Osteoblast (primary cell): ENCODE results near the gene CALN1. TPM values are rescaled to one million over a fixed set of nuclear protein-coding genes. Genes with fewer than 3 reads are reported as not detected.

Source experiments
- DNase-seq: peaks from one replicate; pipeline ENCODE4 v3.0.0; 2011; ENCODE audit warnings: low spot score, mixed read lengths; ENCODE audit not compliant: insufficient read length; ENCODE audit errors: missing footprints
- H2AFZ ChIP-seq: 2 replicates; pipeline ENCODE4 v1.6.0; 2011; ENCODE audit warnings: mild to moderate bottlenecking, low read length
- H3K27ac ChIP-seq: 2 replicates; pipeline ENCODE4 v1.5.1; 2011; ENCODE audit warnings: mild to moderate bottlenecking, low read depth, low read length, moderate library complexity
- H3K27me3 ChIP-seq: 2 replicates; pipeline ENCODE4 v1.6.0; 2012; ENCODE audit warnings: mild to moderate bottlenecking, control low read depth, inconsistent platforms, low read length, moderate library complexity; ENCODE audit not compliant: insufficient read depth
- H3K36me3 ChIP-seq: 2 replicates; pipeline ENCODE4 v1.5.1; 2011; ENCODE audit warnings: mild to moderate bottlenecking, low read length, control low read depth, moderate library complexity; ENCODE audit not compliant: insufficient read depth
- H3K4me1 ChIP-seq: 2 replicates; pipeline ENCODE4 v1.5.1; 2011; ENCODE audit warnings: mild to moderate bottlenecking, low read length, control low read depth, moderate library complexity; ENCODE audit not compliant: insufficient read depth
- H3K4me2 ChIP-seq: 2 replicates; pipeline ENCODE4 v1.6.0; 2011; ENCODE audit warnings: mild to moderate bottlenecking, low read length; ENCODE audit not compliant: insufficient read depth
- H3K4me3 ChIP-seq: fragments of 200-600 bp; sonication (generic); 3 replicates; pipeline ENCODE4 v1.5.1; 2012; ENCODE audit warnings: mild to moderate bottlenecking, low read length, inconsistent platforms; ENCODE audit not compliant: insufficient read depth
- H3K79me2 ChIP-seq: 2 replicates; pipeline ENCODE4 v1.6.0; 2012; ENCODE audit warnings: mild to moderate bottlenecking, low read length, control low read depth, inconsistent platforms; ENCODE audit not compliant: insufficient read depth
- H3K9me3 ChIP-seq: 2 replicates; pipeline ENCODE4 v1.5.1; 2011; ENCODE audit warnings: low read depth, low read length, control low read depth
- H4K20me1 ChIP-seq: 2 replicates; pipeline ENCODE4 v1.6.0; 2012; ENCODE audit warnings: mild to moderate bottlenecking, low read length, control low read depth; ENCODE audit not compliant: insufficient read depth
- CTCF ChIP-seq: IDR thresholded peaks from 2 replicates; pipeline ENCODE4 v1.5.1; 2011; ENCODE audit warnings: mild to moderate bottlenecking, low read depth, low read length, moderate library complexity; ENCODE audit errors: extremely low read depth
- total RNA-seq: library from RNA; depleted of rRNA; stranded (reverse); fragments of >200 nt; gene quantifications from 2 replicates; pipeline ENCODE4 v1.2.3, GENCODE V29; 2012

Gene CALN1
- total RNA-seq, 1 donor, result not detected

GRCh38 chr7:71883415-71883814 is 528.7 kb downstream of the CALN1 start:
- Histone ChIP-seq H4K20me1 (no peaks in the 10 kb centered on the region), H2AFZ (no peak overlapping the region), H3K4me3 (no peak overlapping the region), H3K27me3 (no peaks in the 10 kb centered on the region), H3K79me2 (no peaks in the 10 kb centered on the region), H3K4me1 (no peaks in the 10 kb centered on the region), H3K9me3 (no peaks in the 10 kb centered on the region), H3K4me2 (no peak overlapping the region), H3K27ac (no peak overlapping the region), H3K36me3 (no peaks in the 10 kb centered on the region)
- DNase-seq, result no peak
- TF ChIP-seq CTCF, result no peak

- no peaks in the 10 kb centered on the region for H3K4me1 ChIP-seq
- no peak overlapping the region for H3K4me3 ChIP-seq
- no peaks in the 10 kb centered on the region for H3K36me3 ChIP-seq
- no peaks in the 10 kb centered on the region for H4K20me1 ChIP-seq
- H2AFZ ChIP-seq, result no peak overlapping the region
- DNase-seq, result no peak
- H3K9me3 ChIP-seq, result no peaks in the 10 kb centered on the region
- no peaks in the 10 kb centered on the region for H3K27me3 ChIP-seq
- H3K79me2 ChIP-seq, result no peaks in the 10 kb centered on the region
- no peak overlapping the region for H3K4me2 ChIP-seq
- TF ChIP-seq CTCF, result no peak
- no peak overlapping the region for H3K27ac ChIP-seq
These were observed 540.7 kb downstream of the CALN1 start for GRCh38 chr7:71871446-71871845.

GRCh38 chr7:71870812-71871211 is 541.3 kb downstream of the CALN1 start:
- H3K79me2 ChIP-seq, result no peaks in the 10 kb centered on the region
- no peak overlapping the region for H3K4me3 ChIP-seq
- no peaks in the 10 kb centered on the region for H3K4me1 ChIP-seq
- DNase-seq, result no peak
- H3K27ac ChIP-seq, result no peak overlapping the region
- no peaks in the 10 kb centered on the region for H3K9me3 ChIP-seq
- TF ChIP-seq CTCF, result no peak
- H2AFZ ChIP-seq, result no peak overlapping the region
- no peaks in the 10 kb centered on the region for H3K27me3 ChIP-seq
- no peaks in the 10 kb centered on the region for H4K20me1 ChIP-seq
- no peaks in the 10 kb centered on the region for H3K36me3 ChIP-seq
- no peak overlapping the region for H3K4me2 ChIP-seq

GRCh38 chr7:71868797-71869196 is 543.3 kb downstream of the CALN1 start:
- no peaks in the 10 kb centered on the region for H3K9me3 ChIP-seq
- H3K4me3 ChIP-seq, result no peak overlapping the region
- no peak for TF ChIP-seq CTCF
- H3K4me2 ChIP-seq, result peak overlapping the region; percentile 44
- H3K4me1 ChIP-seq, result no peaks in the 10 kb centered on the region
- DNase-seq, result peak; percentile 76
- peak overlapping the region; percentile 88 for H2AFZ ChIP-seq
- no peak overlapping the region for H3K27ac ChIP-seq
- no peaks in the 10 kb centered on the region for H3K79me2 ChIP-seq
- H3K36me3 ChIP-seq, result no peaks in the 10 kb centered on the region
- no peaks in the 10 kb centered on the region for H4K20me1 ChIP-seq
- H3K27me3 ChIP-seq, result no peaks in the 10 kb centered on the region
